Measurements from ENCODE around the gene ANKRD12.
"Not testable (repeated sequence)": the region's sequence is repeated elsewhere in the genome, so short reads cannot be mapped to it uniquely, and the experiment has no call there.

Gene ANKRD12

GRCh38 chr18:9147440-9148202, 11.0 kb downstream of the ANKRD12 start:
- DNase-seq: peak; percentile 59

DNA sequence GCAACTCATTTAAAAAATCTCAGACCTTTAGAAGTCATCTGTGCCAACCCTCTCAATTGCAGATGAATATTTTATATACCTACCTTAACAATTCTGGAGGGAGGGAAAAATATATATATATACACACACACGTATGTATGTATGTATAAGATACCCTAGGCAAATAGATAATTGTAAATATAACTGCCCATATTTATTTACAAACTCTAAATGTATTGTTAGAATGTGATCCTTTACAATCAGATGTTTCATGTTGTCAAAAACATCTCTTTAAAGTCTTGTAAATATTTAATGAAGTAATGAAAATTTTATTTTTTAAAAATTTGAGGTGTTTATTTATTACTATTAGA, 11.6 kb downstream of the ANKRD12 start:
- no peak for DNase-seq

DNA sequence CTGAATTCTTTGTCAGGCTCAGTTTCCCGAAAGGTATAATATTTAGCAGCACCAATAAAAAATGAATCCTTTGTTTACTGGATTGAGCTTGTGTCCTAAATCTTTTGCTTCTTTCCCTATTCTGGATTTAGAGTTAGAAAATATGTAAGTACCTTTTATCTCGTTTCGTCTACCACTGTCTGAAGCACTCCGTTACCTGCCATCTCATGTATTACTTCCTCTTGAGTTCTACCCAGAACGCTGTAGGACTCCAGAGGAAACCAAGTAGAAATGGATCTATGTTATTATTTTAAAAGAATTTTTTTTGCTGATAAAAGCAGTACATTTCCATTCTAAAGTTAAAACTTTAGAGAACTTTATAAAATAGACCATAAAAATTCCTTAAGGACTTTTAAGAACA, 13.5 kb downstream of the ANKRD12 start:
- no peak for DNase-seq

DNA sequence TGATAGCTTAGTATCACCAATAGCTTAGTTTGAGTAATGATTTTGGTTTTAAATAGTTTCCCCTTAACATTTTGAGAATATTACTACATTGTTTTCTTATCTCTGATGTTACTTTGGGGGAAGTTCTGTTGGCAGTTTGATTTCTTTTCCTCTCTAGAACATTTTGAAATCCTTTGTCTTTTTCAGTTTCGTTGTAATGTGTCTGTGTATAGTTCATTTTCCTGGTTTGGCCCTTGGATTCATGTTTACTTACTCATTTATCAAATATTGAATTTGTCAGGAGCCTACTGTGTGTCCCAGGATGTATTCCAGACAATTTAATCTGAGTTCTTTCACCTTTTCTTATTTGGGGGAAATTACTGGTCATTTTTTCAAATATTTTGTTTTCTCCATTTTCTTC, 16.7 kb downstream of the ANKRD12 start:
- no peak for DNase-seq

DNA sequence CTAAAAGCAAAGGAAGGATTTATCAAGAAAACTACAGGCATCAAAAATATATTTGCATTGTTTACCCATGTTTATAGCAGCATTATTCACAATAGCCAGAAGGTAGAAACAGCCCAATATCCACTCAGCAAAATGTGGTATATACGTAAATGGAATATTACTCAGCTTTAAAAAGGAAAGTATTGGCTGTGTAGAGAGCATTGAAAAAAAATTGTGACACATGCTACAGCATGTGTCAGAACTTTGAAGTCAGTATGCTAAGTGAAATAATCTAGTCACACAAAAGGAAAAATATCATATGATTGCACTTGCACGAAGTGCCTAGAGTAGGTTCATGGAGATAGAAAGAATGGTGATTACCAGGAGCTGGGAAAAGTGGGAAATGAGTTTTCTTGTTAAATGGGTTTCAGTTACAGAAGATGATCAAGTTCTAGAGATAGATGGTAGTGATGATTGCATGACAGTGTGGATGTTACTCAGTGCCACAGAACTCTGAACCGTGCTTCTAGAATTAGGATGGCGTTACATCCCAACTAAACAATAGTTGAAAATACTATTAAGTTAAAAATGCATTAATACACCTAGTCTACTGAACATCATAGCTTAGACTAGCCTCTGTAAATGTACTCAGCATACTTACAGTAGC, 20.1 kb downstream of the ANKRD12 start:
- no peak for DNase-seq

GRCh38 chr18:9157806-9158205, 21.2 kb downstream of the ANKRD12 start:
- DNase-seq: no peak

DNA sequence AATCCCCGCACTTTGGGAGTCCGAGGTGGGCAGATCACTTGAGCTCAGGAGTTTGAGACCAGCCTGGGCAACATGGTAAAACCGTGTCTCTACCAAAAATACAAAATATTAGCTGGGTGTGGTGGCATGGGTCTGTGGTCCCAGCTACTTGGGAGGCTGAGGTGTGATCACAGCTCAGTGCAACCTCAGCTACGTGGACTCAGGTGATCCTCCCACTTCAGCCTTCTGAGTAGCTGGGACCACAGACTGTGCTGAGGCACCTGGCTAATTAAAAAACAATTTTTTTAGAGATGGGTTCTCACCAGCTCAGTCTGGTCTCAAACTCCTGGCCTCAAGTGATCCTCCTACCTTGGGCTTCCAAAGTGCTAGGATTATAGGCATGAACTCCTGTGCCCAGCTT, 23.4 kb downstream of the ANKRD12 start:
- no peak for DNase-seq

DNA sequence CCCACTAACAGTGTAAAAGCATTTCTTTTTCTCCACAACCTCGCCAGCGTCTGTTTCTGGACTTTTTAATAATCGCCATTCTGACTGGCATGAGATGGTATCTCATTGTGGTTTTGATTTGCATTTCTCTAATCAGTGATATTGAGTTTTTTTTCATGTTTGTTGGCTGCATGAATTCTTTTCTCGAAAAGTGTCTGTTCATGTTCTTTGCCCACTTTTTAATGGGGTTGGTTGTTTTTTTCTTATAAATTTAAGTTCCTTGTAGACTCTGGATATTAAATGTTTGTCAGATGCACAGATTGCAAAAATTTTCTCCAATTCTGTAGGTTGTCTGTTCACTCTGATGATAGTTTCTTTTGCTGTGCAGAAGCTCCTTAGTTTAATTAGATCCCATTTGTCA, 26.1 kb downstream of the ANKRD12 start:
- not testable (repeated sequence) for DNase-seq

DNA sequence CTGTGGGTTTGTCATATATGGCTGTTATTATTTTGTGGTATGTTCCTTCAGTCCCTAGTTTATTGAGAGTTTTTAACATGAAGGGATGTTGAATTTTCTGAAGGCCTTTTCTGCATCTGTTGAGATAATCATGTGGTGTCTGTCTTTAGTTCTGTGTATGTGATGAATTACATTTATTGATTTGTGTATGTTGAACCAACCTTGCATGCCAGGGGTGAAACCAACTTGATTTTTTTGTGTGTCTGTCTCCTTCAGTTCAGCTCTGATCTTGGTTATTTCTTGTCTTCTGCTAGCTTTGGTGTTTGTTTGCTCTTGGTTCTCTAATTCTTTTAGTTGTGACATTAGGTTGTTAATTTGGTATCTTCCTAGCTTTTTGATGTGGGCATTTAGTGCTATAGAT, 27.6 kb downstream of the ANKRD12 start:
- not testable (repeated sequence) for DNase-seq

DNA sequence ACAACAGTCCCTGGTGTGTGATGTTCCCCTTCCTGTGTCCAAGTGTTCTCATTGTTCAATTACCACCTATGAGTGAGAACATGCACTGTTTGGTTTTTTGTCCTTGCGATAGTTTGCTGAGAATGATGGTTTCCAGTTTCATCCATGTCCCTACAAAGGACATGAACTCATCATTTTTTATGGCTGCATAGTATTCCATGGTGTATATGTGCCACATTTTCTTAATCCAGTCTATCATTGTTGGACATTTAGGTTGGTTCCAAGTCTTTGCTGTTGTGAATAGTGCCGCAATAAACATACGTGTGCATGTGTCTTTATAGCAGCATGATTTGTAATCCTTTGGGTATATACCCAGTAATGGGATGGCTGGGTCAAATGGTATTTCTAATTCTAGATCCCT, 29.3 kb downstream of the ANKRD12 start:
- DNase-seq: not testable (repeated sequence)

DNA sequence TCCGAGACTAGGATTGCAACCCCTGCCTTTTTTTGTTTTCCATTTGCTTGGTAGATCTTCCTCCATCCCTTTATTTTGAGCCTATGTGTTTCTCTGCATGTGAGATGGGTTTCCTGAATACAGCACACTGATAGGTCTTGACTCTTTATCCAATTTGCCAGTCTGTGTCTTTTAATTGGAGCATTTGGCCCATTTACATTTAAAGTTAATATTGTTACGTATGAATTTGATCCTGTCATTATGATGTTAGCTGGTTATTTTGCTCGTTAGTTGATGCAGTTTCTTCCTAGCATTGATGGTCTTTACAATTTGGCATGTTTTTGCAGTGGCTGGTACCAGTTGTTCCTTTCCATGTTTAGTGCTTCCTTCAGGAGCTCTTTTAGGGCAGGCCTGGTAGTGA, 32.9 kb downstream of the ANKRD12 start:
- DNase-seq: not testable (repeated sequence)

- DNase-seq: not testable (repeated sequence)
Measured at GRCh38 chr18:9171919-9172318, 35.3 kb downstream of the ANKRD12 start.

GRCh38 chr18:9172506-9173127, 36.0 kb downstream of the ANKRD12 start:
- DNase-seq: no peak

DNA sequence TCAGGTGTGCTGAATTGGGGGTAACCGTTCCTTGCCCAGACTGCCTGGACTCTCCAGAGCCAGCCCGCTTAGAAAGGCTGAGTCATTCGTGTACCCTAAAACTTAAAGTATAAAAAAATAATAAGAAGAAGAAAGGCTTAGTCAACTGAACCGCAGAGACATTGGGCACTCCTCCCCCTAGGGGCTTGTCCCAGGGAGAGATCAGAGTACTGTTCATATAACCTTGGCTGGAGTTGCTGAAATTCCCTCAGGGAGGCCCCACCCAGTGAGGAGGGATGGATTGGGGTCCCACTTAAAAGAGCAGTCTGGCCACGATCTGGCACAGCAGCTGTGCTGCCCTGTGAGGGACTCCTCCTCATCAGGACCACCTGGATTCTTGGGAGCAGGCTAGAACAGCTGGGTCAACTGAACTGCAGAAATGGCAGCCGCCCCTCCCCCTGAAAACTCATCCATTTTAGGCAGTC, 37.2 kb downstream of the ANKRD12 start:
- DNase-seq: peak; percentile 21

DNA sequence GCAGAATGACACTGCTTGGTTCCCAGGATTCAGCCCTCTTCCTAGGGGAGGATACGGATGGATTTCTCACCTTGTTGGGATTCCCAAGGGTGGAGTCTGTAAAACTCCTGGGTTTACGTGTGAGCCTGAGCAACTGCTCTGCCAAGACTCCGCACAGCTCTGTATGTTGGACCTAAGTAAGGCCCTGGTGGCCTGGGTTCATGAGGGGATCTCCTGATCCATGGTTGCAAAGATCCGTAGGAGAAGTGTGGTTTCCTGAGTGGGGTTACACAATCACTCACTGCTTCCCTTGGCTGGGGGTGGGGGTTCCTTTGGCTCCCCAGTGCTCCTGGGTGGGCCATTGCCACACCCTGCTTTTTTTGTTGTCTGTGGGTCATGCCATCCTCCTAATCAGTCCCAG, 37.7 kb downstream of the ANKRD12 start:
- no peak for DNase-seq

- no peak for DNase-seq
Measured at GRCh38 chr18:9175115-9175514, 38.5 kb downstream of the ANKRD12 start.

- DNase-seq: no peak
Measured at GRCh38 chr18:9177031-9177430, 40.5 kb downstream of the ANKRD12 start.

GRCh38 chr18:9177466-9177865, 40.9 kb downstream of the ANKRD12 start:
- no peak for DNase-seq

GRCh38 chr18:9178557-9178956, 42.0 kb downstream of the ANKRD12 start:
- DNase-seq: no peak

- no peak for DNase-seq
Measured at GRCh38 chr18:9181275-9181674, 44.7 kb downstream of the ANKRD12 start.

GRCh38 chr18:9182852-9183399, 46.3 kb downstream of the ANKRD12 start:
- no peak for DNase-seq

- no peak for DNase-seq
Measured at GRCh38 chr18:9184998-9185613, 48.5 kb downstream of the ANKRD12 start.
